GM12892 (cell line): ENCODE measurements around the gene ASAH2.

Experiments used
- POLR2A ChIP-seq: IDR thresholded peaks from 2 replicates; pipeline ENCODE4 v1.6.1; 2011; ENCODE audit warnings: low read depth, low read length, control low read depth
- POLR2AphosphoS5 ChIP-seq: IDR thresholded peaks from 2 replicates; pipeline ENCODE4 v1.6.1; 2011; ENCODE audit warnings: low read depth, low read length, control low read depth
- TAF1 ChIP-seq: IDR thresholded peaks from 2 replicates; pipeline ENCODE4 v1.6.1; 2011; ENCODE audit warnings: low read depth, mild to moderate bottlenecking, control low read depth, low read length, borderline replicate concordance

GRCh38 chr10:50226610-50227009, 24.7 kb downstream of the ASAH2 start:
- TF ChIP-seq POLR2A (no peak), POLR2AphosphoS5 (no peak), TAF1 (no peak)
